HG02840 (cell line): Measurements from ENCODE around the gene MUC5AC.
"Not testable (repeated sequence)": the region's sequence is repeated elsewhere in the genome, so short reads cannot be mapped to it uniquely, and the experiment has no call there.

ENCODE experiments used
- ATAC-seq: cut with Tn5 transposase; IDR thresholded peaks from one replicate; pipeline ENCODE4 v1.9.1; 2021; ENCODE audit warnings: mild to moderate bottlenecking, moderate library complexity, moderate number of reproducible peaks; ENCODE audit not compliant: unreplicated experiment, low FRiP score

MUC5AC gene

DNA sequence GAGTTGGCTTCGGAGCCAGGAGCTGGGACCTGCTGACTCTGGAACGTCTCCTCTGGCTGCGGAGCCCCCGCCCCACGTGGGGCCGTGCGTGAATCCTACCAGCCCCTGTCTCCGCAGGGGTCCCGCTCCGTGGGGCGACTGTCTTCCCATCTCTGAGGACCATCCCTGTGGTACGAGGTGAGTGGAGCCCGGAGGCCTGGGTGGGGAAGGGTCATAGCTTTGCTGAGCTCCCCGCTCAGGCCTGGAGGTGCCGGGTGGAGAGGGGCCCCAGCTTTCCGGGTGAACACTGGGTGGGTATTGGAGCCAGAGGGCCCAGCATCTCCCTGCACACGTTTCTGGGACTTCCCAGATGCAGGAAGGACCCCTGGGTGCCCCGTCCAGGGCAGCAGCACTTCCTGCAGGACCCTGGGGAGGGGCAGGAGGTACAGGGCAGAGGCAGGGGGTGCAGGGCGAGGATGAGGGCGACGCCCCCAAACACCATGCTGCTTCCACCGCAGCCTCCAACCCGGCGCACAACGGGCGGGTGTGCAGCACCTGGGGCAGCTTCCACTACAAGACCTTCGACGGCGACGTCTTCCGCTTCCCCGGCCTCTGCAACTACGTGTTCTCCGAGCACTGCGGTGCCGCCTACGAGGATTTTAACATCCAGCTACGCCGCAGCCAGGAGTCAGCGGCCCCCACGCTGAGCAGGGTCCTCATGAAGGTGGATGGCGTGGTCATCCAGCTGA is 3.8 kb downstream of the MUC5AC start:
- no peak for ATAC-seq

DNA sequence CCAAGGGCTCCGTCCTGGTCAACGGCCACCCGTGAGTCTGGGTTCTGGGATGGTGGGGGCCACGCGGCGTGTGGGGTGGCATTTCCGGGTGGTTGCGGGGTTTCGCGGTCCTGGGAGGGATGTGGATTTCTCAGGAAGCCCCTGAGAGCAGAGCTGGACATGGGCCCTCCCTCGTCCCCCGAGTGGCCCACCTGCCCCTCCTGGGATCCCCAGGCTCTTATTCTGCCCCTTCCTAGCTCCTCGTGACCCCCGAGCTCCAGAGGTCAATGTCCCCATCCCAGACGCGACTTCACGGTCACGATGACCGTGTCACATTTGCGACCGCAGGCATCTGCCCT is 4.4 kb downstream of the MUC5AC start:
- no peak for ATAC-seq

DNA sequence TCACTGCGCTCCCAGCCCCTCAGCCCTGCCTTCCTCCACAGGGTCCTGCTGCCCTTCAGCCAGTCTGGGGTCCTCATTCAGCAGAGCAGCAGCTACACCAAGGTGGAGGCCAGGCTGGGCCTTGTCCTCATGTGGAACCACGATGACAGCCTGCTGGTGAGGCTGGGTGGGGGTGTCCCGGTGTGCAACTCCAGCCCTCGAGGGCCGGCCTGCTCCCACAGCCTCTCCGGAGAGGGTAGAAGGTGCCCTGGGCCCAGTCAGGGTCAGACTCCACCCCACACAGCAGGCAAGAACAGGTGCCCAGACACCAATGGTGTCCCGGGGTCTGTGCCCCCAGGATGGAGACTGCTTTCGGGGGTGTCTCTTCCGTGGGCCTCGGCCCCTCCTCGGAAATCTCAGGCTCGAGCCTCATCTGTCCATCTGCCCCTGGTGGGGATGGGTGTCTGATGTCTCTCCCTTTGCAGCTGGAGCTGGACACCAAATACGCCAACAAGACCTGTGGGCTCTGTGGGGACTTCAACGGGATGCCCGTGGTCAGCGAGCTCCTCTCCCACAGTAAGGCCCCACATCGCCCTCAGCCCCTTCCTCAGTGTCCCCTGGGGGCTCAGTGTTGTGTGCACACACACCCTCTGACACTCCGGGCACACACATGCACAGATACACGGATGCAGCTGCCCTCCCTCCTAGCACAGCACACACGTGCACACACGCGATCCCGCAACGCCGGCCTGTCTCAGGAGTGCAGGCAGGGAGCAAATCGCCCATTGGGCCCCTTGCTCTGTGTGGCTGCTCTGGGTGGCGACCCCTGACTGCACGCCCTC is 4.9 kb downstream of the MUC5AC start:
- ATAC-seq, result no peak

DNA sequence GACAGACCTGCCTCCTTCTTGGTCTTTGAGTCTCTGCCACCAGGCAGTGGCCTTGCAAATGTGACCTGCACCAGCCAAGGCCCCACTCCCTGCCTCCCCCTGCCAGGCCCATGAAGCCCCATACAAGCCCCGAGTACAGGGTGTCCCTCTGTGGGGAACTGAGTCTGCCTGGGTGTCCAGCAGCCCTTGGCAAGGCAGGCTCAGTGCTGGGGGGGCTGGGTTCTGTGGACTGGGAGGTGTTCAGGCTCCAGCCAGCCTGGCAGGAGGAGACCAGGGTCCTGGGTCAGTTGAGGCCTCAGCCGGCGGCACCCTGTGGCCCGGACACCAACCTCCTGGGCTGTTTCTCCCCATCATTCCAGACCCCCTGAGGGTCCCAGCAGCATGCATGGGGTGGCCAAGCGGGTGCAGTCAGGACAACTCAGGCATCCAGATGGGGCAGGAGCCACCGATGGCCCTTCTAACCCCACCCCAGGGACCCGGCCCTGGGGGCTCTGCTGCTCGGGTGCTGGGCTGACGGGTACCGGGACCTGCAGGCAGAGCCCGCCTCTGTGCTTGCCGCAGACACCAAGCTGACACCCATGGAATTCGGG is 5.7 kb downstream of the MUC5AC start:
- ATAC-seq, result no peak

- ATAC-seq, result no peak
Measured at GRCh38 chr11:1163911-1164735, 6.4 kb downstream of the MUC5AC start.

- ATAC-seq, result not testable (repeated sequence)
Measured at GRCh38 chr11:1164779-1165255, 7.1 kb downstream of the MUC5AC start.

- no peak for ATAC-seq
Measured at GRCh38 chr11:1165256-1166041, 7.7 kb downstream of the MUC5AC start.

GRCh38 chr11:1167256-1167655 is 9.5 kb downstream of the MUC5AC start:
- no peak for ATAC-seq

GRCh38 chr11:1167751-1168231 is 10.0 kb downstream of the MUC5AC start:
- no peak for ATAC-seq

DNA sequence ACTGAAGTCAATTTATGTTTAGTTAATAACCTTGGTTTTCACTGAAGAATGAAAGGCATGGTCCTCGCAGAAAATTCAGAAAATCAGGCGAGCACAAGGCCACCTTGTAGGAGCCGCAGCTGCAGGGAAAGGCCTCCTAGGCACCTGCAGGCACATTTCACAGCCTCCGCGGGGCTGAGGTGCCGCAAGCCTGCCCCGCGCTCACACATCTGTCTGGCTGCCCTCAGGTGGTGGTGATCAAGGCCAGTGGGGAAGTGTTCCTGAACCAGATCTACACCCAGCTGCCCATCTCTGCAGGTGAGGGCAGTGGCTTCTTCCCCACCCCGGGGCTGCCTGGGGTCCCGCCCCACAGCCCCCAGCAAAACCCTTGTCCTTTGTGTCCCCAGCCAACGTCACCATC is 10.5 kb downstream of the MUC5AC start:
- no peak for ATAC-seq

DNA sequence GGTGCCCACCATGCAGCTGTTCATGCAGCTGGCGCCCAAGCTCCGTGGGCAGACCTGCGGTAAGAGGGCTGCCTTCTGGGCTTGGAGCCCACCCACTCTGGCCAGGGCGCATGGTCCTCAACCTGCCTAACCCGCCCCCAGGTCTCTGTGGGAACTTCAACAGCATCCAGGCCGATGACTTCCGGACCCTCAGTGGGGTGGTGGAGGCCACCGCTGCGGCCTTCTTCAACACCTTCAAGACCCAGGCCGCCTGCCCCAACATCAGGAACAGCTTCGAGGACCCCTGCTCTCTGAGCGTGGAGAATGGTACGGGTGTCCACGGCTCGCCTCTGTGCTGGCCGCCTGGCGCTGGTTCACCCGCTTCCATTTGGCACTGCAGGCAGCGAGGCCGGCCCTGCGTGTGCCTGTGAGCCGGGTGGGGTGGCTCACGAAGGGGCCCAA is 11.0 kb downstream of the MUC5AC start:
- ATAC-seq, result no peak

- no peak for ATAC-seq
Measured at GRCh38 chr11:1171223-1171984, 13.7 kb downstream of the MUC5AC start.

DNA sequence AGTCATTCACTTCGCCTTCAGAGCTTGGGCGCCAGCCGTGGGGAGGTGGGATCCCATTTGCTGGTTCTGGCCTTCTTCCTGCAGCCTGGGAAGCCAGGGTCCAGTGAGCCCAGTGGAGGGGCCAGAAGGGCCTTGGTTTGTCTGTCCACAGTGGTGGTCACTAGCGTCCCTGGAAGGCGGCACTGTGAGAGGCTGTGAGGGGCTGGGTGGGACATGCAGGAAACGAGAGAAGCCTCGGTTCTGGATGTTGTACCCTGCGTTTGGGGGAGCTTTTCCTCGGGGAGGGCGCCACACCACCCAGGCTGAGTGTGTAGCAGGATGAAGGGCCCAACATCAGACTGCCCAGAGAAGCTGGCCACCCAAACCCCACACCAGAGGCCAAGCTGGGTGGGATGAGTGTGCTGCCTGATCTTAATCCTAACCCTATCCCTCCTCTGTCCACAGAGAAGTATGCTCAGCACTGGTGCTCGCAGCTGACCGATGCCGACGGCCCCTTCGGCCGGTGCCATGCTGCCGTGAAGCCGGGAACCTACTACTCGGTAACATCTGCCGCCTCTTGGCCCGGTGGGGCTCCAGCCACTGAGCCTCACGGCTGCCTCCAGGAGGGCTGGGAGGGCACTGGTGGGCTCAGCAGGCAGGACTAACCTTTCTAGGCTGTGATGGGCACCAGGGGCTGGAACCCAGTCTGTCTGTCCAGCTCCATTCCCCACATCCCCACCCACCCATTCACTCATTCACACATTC is 14.4 kb downstream of the MUC5AC start:
- ATAC-seq, result no peak

- no peak for ATAC-seq
Measured at GRCh38 chr11:1172729-1173117, 15.0 kb downstream of the MUC5AC start.

GRCh38 chr11:1173396-1173795 is 15.6 kb downstream of the MUC5AC start:
- ATAC-seq, result not testable (repeated sequence)

DNA sequence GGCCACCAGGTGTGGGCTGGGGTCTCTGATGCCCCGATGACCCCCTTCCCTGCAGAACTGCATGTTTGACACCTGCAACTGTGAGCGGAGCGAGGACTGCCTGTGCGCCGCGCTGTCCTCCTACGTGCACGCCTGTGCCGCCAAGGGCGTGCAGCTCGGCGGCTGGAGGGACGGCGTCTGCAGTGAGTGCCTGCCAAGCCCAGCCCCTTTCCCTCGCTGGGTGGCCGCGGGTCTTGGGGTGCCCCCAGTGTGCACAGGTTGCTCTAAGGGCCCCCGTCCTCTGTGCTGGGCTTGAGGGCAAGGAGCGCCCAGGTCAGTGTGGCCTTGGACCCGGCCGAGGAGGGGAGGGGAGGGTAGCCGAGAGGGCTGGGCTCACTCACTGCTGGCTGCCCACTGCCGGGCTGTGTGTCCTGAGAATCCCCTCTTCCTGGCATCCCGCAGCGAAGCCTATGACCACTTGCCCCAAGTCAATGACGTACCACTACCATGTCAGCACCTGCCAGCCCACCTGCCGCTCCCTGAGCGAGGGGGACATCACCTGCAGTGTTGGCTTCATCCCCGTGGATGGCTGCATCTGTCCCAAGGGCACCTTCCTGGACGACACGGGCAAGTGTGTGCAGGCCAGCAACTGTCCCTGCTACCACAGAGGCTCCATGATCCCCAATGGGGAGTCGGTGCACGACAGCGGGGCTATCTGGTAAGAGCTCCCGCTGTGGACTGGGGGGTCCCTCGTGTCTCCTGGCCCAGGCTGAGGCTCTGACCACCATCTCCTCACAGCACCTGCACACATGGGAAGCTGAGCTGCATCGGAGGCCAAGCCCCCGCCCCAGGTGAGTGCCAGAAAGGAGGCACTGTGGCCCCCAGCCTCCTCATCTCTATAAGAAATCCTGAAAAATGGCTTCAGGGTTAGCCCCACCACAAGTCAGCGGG is 17.0 kb downstream of the MUC5AC start:
- no peak for ATAC-seq
